DND-41 (cell line): Measurements from ENCODE around the gene SH2D3A.
A peak's percentile ranks its signal among the peaks of the same experiment; 100 is the strongest.

ENCODE experiments used
- ATAC-seq: fragments of 200-7000 bp; cut with Tn5 transposase; 3 replicates; pipeline ENCODE4 v1.9.1; 2021; ENCODE audit warnings: low read depth; ENCODE audit not compliant: insufficient read depth
- DNase-seq: peaks from one replicate; pipeline ENCODE4 v3.0.0-alpha.2; 2020
- H2AFZ ChIP-seq: 2 replicates; pipeline ENCODE4 v1.6.0; 2012; ENCODE audit warnings: low read depth, low read length
- H3K27ac ChIP-seq: 2 replicates; pipeline ENCODE4 v1.5.1; 2012; ENCODE audit warnings: low read length, inconsistent platforms
- H3K27me3 ChIP-seq: fragments of 200-600 bp; sonication (generic); 2 replicates; pipeline ENCODE4 v1.6.0; 2012; ENCODE audit warnings: low read length, mild to moderate bottlenecking, inconsistent platforms; ENCODE audit not compliant: insufficient read depth, poor library complexity
- H3K36me3 ChIP-seq: 2 replicates; pipeline ENCODE4 v1.5.1; 2012; ENCODE audit warnings: low read length, inconsistent platforms; ENCODE audit not compliant: insufficient read depth
- H3K4me1 ChIP-seq: 2 replicates; pipeline ENCODE4 v1.5.1; 2012; ENCODE audit warnings: mild to moderate bottlenecking, low read length; ENCODE audit not compliant: insufficient read depth
- H3K4me2 ChIP-seq: 2 replicates; pipeline ENCODE4 v1.6.0; 2012; ENCODE audit warnings: mild to moderate bottlenecking, moderate library complexity, low read length, inconsistent platforms; ENCODE audit not compliant: insufficient read depth
- H3K4me3 ChIP-seq, 2 experiments: fragments of 200-600 bp in 1 of 2; shearing (Covaris generic) in 1 of 2; 2 replicates each; pipeline ENCODE4 v1.5.1; 2012 to 2016; ENCODE audit warnings: inconsistent platforms in 2 of 2, low read length in 2 of 2, mild to moderate bottlenecking in 2 of 2, low read depth in 1 of 2, moderate library complexity in 1 of 2
- H3K79me2 ChIP-seq: 2 replicates; pipeline ENCODE4 v1.6.0; 2012; ENCODE audit warnings: low read length, inconsistent platforms; ENCODE audit not compliant: insufficient read depth
- H3K9ac ChIP-seq: 2 replicates; pipeline ENCODE4 v1.6.0; 2012; ENCODE audit warnings: low read depth, mild to moderate bottlenecking, inconsistent platforms, low read length, moderate library complexity
- H3K9me3 ChIP-seq: 2 replicates; pipeline ENCODE4 v1.5.1; 2012; ENCODE audit warnings: low read length, moderate library complexity, mild to moderate bottlenecking, inconsistent platforms; ENCODE audit not compliant: insufficient read depth, severe bottlenecking
- H4K20me1 ChIP-seq: 2 replicates; pipeline ENCODE4 v1.6.0; 2012; ENCODE audit warnings: low read length; ENCODE audit not compliant: insufficient read depth
- EZH2 ChIP-seq: IDR thresholded peaks from 3 replicates; pipeline ENCODE4 v1.6.1; 2012; ENCODE audit warnings: borderline replicate concordance, low read depth, mild to moderate bottlenecking, moderate library complexity, low read length, inconsistent platforms; ENCODE audit not compliant: severe bottlenecking
- TF ChIP-seq, protein P1 (sequence below): IDR thresholded peaks from 2 replicates; pipeline ENCODE4 v1.5.1; 2012; ENCODE audit warnings: borderline replicate concordance, low read length, moderate library complexity, mild to moderate bottlenecking; ENCODE audit not compliant: poor library complexity, severe bottlenecking; ENCODE audit errors: extremely low read depth

SH2D3A gene

DNA sequence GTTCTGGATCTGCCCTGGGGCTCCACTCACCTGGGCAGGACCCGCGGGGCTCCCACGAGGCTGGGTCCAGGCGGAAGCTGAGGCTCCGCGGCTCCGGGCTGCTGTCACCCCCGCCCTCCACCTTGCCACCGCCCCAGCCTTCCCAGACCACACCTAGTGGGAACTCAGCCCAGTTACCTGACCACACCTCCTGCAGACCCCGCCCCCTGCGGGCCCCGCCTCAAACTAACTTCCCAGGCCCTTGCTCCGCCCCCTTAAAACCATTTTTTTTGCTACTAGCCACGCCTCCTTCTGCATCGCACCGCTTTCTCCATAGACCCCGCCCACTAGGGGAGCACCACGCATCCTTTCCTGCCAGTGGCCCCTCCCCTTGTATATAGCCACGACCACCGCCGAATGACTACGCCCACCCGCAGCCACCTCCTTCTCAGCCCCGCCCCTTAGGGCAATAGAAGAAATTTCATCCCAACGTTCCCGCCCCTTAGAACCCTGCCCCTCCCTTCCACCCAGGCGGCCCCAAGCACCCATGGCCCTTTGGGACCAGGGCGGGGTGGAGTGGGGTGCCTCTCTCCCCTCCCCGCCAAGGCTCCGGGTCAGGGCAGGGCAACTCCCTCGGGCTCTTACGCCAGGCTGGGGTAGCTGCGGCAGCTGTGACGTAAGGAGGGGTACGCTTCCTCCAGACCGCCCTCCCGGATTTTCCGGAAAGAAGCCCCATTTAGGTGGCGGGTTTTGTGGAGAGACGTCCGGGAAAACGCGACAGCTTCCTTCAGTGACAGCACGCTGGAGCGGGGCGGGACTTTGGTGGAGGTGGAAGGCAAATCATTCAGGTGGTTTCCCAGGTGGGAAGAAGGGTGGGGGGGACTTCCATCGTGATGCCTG is at the start of gene SH2D3A:
Gene SH2D3A, minus strand, starts transcription at position 79 of the 879 bp plus-strand sequence. CDS start 3,687 bp downstream, outside the sequence.
- peak within 1 kb of the TSS in 1 of 2 experiments; percentile 38; a peak in 2 of 4 replicates for H3K4me3 ChIP-seq
- H3K36me3 ChIP-seq, result no peaks in the 10 kb centered on the region; the same call in 1 of the 2 replicates
- no peaks in the 10 kb centered on the region for H4K20me1 ChIP-seq
- H3K4me1 ChIP-seq, result peaks cover 18% of the 10 kb centered on the region
- ATAC-seq, result peak; percentile 57
- H3K4me2 ChIP-seq, result peak within 1 kb of the TSS; percentile 58
- no peaks in the 10 kb centered on the region for H3K27me3 ChIP-seq
- peaks cover under 1% of the 10 kb centered on the region for H3K79me2 ChIP-seq
- no peaks in the 10 kb centered on the region for H3K9me3 ChIP-seq
- DNase-seq, result peak; percentile 82
- H3K27ac ChIP-seq, result no peak within 1 kb of the TSS
- 0 out of 2 replicates have a peak within 1 kb of the TSS, but pooled peaks have one; percentile 16 for H3K9ac ChIP-seq
- peak within 1 kb of the TSS; percentile 77 for H2AFZ ChIP-seq
- TF ChIP-seq EZH2, result no peak
- TF ChIP-seq, protein P1, sequence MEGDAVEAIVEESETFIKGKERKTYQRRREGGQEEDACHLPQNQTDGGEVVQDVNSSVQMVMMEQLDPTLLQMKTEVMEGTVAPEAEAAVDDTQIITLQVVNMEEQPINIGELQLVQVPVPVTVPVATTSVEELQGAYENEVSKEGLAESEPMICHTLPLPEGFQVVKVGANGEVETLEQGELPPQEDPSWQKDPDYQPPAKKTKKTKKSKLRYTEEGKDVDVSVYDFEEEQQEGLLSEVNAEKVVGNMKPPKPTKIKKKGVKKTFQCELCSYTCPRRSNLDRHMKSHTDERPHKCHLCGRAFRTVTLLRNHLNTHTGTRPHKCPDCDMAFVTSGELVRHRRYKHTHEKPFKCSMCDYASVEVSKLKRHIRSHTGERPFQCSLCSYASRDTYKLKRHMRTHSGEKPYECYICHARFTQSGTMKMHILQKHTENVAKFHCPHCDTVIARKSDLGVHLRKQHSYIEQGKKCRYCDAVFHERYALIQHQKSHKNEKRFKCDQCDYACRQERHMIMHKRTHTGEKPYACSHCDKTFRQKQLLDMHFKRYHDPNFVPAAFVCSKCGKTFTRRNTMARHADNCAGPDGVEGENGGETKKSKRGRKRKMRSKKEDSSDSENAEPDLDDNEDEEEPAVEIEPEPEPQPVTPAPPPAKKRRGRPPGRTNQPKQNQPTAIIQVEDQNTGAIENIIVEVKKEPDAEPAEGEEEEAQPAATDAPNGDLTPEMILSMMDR, result no peak

DNA sequence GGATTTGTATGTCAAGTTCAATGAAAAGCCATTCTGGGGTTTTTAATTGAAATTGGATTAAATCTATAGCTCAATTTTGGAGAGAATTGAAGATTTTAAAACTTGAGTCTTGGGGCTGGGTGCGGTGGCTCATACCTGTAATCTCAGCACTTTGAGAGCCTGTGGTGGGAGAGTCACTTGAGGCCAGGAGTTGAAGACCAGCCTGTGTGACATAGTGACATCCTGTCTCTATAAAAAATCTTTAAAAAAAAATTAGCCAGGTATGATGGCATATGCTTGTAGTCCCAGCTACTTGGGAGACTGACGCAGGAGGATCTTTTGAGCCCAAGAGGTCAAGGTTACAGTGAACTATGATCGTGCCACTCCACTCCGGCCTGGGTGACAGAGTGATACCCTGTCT is 46.4 kb upstream of the SH2D3A start:
- H3K9ac ChIP-seq, result no peak overlapping the region
- peaks cover 6% of the 10 kb centered on the region for H3K36me3 ChIP-seq
- no peaks in the 10 kb centered on the region for H3K9me3 ChIP-seq
- H3K27me3 ChIP-seq, result no peaks in the 10 kb centered on the region
- H3K27ac ChIP-seq, result no peak overlapping the region
- no peak for ATAC-seq
- TF ChIP-seq, protein P1, result no peak
- no peak for TF ChIP-seq EZH2
- no peak overlapping the region for H3K4me2 ChIP-seq
- peaks cover 14% of the 10 kb centered on the region; the same call in 1 of the 2 replicates for H4K20me1 ChIP-seq
- H3K79me2 ChIP-seq, result peaks cover 84% of the 10 kb centered on the region
- H2AFZ ChIP-seq, result no peak overlapping the region
- no peak overlapping the region for H3K4me3 ChIP-seq
- no peaks in the 10 kb centered on the region for H3K4me1 ChIP-seq
- no peak for DNase-seq

DNA sequence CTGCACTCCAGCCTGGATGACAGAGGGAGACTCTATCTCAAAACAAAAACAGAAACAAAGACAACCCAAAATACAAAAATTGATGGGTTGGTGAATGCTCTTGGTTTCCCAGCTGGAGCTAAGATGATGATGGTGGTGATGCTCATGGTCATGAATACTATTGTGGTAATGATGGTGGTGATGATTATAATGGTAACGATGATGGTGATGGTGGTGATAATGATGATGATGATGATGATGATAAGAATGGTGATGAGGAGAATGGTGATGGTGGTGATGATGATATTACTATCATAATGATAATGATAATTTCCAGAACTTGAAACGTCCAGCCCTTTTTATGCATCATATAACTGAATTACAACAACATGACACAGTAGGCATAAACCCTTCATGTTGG is 45.4 kb upstream of the SH2D3A start:
- Histone ChIP-seq H4K20me1 (peaks cover 14% of the 10 kb centered on the region; the same call in 1 of the 2 replicates), H3K27me3 (no peaks in the 10 kb centered on the region), H3K27ac (no peak overlapping the region), H3K9me3 (no peaks in the 10 kb centered on the region), H3K36me3 (peaks cover 6% of the 10 kb centered on the region), H3K79me2 (peaks cover 81% of the 10 kb centered on the region), H3K4me1 (no peaks in the 10 kb centered on the region), H3K9ac (no peak overlapping the region), H3K4me3 (no peak overlapping the region), H2AFZ (no peak overlapping the region), H3K4me2 (no peak overlapping the region)
- no peak for ATAC-seq
- no peak for TF ChIP-seq EZH2
- TF ChIP-seq, protein P1, result no peak
- DNase-seq, result no peak
